PC-3 (cell line): ENCODE measurements around the gene POMT1. TPM values are rescaled to one million over a fixed set of nuclear protein-coding genes. Genes with fewer than 3 reads are reported as not detected.
A peak's percentile ranks its signal among the peaks of the same experiment; 100 is the strongest.

Experiments used
- ATAC-seq: fragments of 200-7000 bp; cut with Tn5 transposase; 2 replicates; pipeline ENCODE4 v1.9.1; 2020; ENCODE audit warnings: mild to moderate bottlenecking, moderate library complexity
- BruUV-seq: library from RNA; stranded (reverse); fragments of 400-500 nt; replicated peaks from 2 replicates; lab custom pipeline; 2021; lab: Mats Ljungman, UMichigan
- CTCF ChIA-PET: fragments of 300-600 bp; sonication (Branson Sonifier 250); formaldehyde crosslinking; loops from one replicate; lab custom pipeline; 2022; ENCODE audit warnings: antibody characterized with exemption; lab: Charles Lee
- POLR2A ChIA-PET: fragments of 300-600 bp; sonication (Branson Sonifier 250); formaldehyde crosslinking; loops from one replicate; lab custom pipeline; 2022; ENCODE audit warnings: antibody characterized with exemption; ENCODE audit not compliant: unreplicated experiment; lab: Charles Lee
- DNase-seq: peaks from one replicate; pipeline ENCODE4 v3.0.0-alpha.2; 2015
- H2AFZ ChIP-seq: fragments of 300-600 bp; sonication (generic); 2 replicates; pipeline ENCODE4 v1.6.0; 2016; ENCODE audit warnings: antibody characterized with exemption, low read length
- H3F3A ChIP-seq: fragments of 300-600 bp; sonication (generic); one replicate; pipeline ENCODE4 v1.6.0; 2017; ENCODE audit warnings: antibody characterized with exemption, low read length, control low read depth, mild to moderate bottlenecking; ENCODE audit not compliant: unreplicated experiment
- H3K27ac ChIP-seq: fragments of 300-600 bp; sonication (generic); 2 replicates; pipeline ENCODE4 v1.5.1; 2016; ENCODE audit warnings: mild to moderate bottlenecking, low read length
- H3K27me3 ChIP-seq: fragments of 300-600 bp; sonication (generic); 2 replicates; pipeline ENCODE4 v1.6.1; 2016; ENCODE audit warnings: low read length, mixed read lengths
- H3K36me3 ChIP-seq: fragments of 300-600 bp; sonication (generic); 2 replicates; pipeline ENCODE4 v1.6.1; 2016; ENCODE audit warnings: low read depth, mixed run types, low read length, mixed read lengths
- H3K4me1 ChIP-seq: fragments of 300-600 bp; sonication (generic); 2 replicates; pipeline ENCODE4 v1.5.1; 2016; ENCODE audit warnings: low read length; ENCODE audit not compliant: insufficient read depth
- H3K4me2 ChIP-seq: fragments of 300-600 bp; sonication (generic); 2 replicates; pipeline ENCODE4 v1.6.0; 2016; ENCODE audit warnings: low read length
- H3K4me3 ChIP-seq: fragments of 300-600 bp; sonication (generic); 2 replicates; pipeline ENCODE4 v1.5.1; 2016; ENCODE audit warnings: mild to moderate bottlenecking, low read length, mixed read lengths
- H3K79me2 ChIP-seq: fragments of 300-600 bp; sonication (generic); 2 replicates; pipeline ENCODE4 v1.6.1; 2017; ENCODE audit warnings: low read length, mixed read lengths
- H3K9ac ChIP-seq: fragments of 300-600 bp; sonication (generic); 2 replicates; pipeline ENCODE4 v1.6.0; 2016; ENCODE audit warnings: mild to moderate bottlenecking, low read length
- H3K9me2 ChIP-seq: fragments of 300-600 bp; sonication (generic); replicated peaks from 2 replicates; pipeline ENCODE4 v1.6.1; 2016; ENCODE audit warnings: mixed run types, low read length, mixed read lengths
- H3K9me3 ChIP-seq: fragments of 300-600 bp; sonication (generic); 2 replicates; pipeline ENCODE4 v1.6.1; 2016; ENCODE audit warnings: low read length, mixed read lengths
- H4K20me1 ChIP-seq: fragments of 300-600 bp; sonication (generic); 2 replicates; pipeline ENCODE4 v1.6.1; 2016; ENCODE audit warnings: low read length, mixed read lengths
- CTCF ChIP-seq: fragments of 300-600 bp; sonication (generic); conservative IDR thresholded peaks from 2 replicates; pipeline ENCODE4 v1.5.1; 2017; ENCODE audit warnings: antibody characterized with exemption, low read depth, mild to moderate bottlenecking, low read length
- EZH2 ChIP-seq: fragments of 300-600 bp; sonication (generic); IDR thresholded peaks from one replicate; pipeline ENCODE4 v1.6.1; 2017; ENCODE audit warnings: antibody characterized with exemption, mild to moderate bottlenecking, low read length; ENCODE audit not compliant: unreplicated experiment
- EZH2phosphoT487 ChIP-seq: fragments of 300-600 bp; sonication (generic); IDR thresholded peaks from 2 replicates; pipeline ENCODE4 v1.6.1; 2018; ENCODE audit warnings: mild to moderate bottlenecking, antibody characterized with exemption, low read length, borderline replicate concordance
- intact Hi-C: fragments of 100-400 bp; cut with micrococcal nuclease; formaldehyde crosslinking; loops from 2 replicates; pipeline ENCODE4 v1.9.0; 2023
- total RNA-seq: library from RNA; depleted of rRNA; stranded (reverse); fragments of >200 nt; gene quantifications from 2 replicates; pipeline ENCODE4 v1.2.3, GENCODE V29; 2014

Gene POMT1
- total RNA-seq, 1 experiment from 2014 or later: 24.1 TPM

DNA sequence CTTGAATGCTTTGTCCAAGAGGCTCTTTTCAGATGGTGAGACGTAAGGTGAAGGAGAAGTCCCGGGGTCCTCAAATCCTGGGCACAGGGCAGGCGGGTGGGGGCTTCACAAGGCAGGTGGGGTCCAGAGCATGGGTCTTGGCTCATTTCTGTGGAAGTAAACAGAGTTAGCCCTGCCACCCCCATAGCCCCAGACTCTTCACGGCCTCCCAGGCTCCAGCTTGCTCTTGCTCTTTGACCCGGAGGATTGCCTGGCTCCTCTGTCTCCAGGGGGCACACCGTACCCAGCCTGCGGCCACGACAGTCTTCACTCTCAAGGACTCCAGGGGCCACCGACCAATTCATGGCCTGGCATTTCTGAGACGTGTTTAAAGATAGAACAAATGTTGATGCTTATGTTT is 28.8 kb upstream of the POMT1 start:
- intact Hi-C loops: no loop called here
- Histone ChIP-seq H3K27me3 (no peaks in the 10 kb centered on the region), H4K20me1 (no peaks in the 10 kb centered on the region), H3F3A (no peaks in the 10 kb centered on the region), H3K36me3 (peaks cover 21% of the 10 kb centered on the region), H3K4me2 (no peak overlapping the region), H3K27ac (no peak overlapping the region), H3K9me3 (no peaks in the 10 kb centered on the region), H2AFZ (no peak overlapping the region), H3K4me1 (no peaks in the 10 kb centered on the region), H3K9me2 (no peaks in the 10 kb centered on the region), H3K9ac (no peak overlapping the region), H3K4me3 (no peak overlapping the region), H3K79me2 (no peaks in the 10 kb centered on the region)
- ChIA-PET CTCF (no interaction called here), POLR2A (no interaction called here)
- ATAC-seq: no peak
- TF ChIP-seq EZH2: no peak
- no peak for DNase-seq
- no TSS peak for BruUV-seq

DNA sequence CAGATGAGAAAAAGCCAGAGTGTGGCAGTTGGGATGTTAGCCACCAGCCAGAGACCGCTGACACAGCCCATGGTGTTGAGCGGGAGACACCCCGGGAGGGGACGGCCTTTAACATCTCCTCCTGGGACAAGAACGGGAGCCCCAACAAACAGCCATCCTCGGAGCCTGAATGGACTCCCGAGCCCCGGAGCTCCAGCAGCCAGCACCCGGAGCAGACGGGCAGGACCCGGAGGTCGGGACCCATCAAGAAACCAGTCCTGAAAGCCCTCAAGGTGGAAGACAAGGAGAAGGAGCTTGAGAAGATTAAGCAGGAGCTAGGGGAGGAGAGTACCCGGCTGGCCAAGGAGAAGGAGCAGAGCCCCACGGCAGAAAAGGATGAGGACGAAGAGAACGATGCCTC is 28.0 kb upstream of the POMT1 start:
- TF ChIP-seq EZH2 (no peak), EZH2phosphoT487 (no peak), CTCF (no peak)
- Histone ChIP-seq H3K79me2 (no peaks in the 10 kb centered on the region), H4K20me1 (no peaks in the 10 kb centered on the region), H3K27me3 (no peaks in the 10 kb centered on the region), H3K36me3 (peaks cover 25% of the 10 kb centered on the region), H3K4me2 (no peak overlapping the region), H3K9me2 (no peaks in the 10 kb centered on the region), H3K27ac (no peak overlapping the region), H3K4me3 (no peak overlapping the region), H2AFZ (no peak overlapping the region), H3K9me3 (no peaks in the 10 kb centered on the region), H3K9ac (no peak overlapping the region), H3F3A (no peaks in the 10 kb centered on the region), H3K4me1 (no peaks in the 10 kb centered on the region)
- intact Hi-C loops: no loop called here
- POLR2A ChIA-PET: no interaction called here
- ATAC-seq (no peak), DNase-seq (no peak)
- CTCF ChIA-PET: no interaction called here
- TSS peak; percentile 33 for BruUV-seq

DNA sequence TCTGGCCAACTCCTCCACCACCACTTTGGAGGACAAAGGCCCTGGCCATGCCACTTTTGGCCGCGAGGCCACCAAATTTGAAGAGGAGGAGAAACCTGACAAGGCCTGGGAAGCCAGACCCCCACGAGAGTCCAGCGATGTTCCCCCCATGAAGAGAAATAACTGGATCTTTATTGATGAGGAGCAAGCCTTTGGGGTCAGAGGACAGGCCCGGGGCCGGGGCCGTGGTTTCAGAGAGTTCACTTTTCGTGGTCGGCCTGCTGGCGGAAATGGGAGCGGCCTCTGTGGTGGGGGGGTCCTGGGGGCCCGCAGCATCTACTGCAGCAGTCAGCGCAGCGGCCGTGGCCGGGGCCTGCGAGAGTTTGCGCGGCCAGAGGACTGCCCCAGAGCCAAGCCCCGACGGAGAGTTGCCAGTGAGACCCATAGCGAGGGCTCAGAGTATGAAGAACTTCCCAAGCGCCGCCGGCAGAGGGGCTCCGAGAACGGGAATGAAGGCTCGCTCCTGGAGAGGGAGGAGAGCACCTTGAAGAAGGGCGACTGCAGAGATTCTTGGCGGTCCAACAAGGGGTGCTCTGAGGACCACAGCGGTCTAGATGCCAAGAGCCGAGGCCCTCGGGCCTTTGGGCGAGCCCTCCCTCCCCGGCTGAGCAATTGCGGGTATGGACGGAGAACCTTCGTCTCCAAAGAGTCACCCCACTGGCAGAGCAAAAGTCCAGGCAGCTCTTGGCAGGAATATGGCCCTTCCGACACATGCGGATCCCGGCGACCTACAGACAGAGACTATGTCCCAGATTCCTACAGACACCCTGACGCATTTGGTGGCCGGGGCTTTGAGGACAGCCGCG is 27.4 kb upstream of the POMT1 start:
- Histone ChIP-seq H3K9me2 (no peaks in the 10 kb centered on the region), H2AFZ (no peak overlapping the region), H3K79me2 (no peaks in the 10 kb centered on the region), H3K9ac (no peak overlapping the region), H3K4me2 (no peak overlapping the region), H4K20me1 (0 out of 2 replicates have a peak, but pooled peaks cover 3% of the 10 kb centered on the region), H3K27me3 (no peaks in the 10 kb centered on the region), H3K36me3 (peaks cover 31% of the 10 kb centered on the region), H3K4me1 (no peaks in the 10 kb centered on the region), H3K4me3 (no peak overlapping the region), H3K27ac (no peak overlapping the region), H3F3A (no peaks in the 10 kb centered on the region), H3K9me3 (no peaks in the 10 kb centered on the region)
- intact Hi-C loops: no loop called here
- no TSS peak for BruUV-seq
- ChIA-PET POLR2A (no interaction called here), CTCF (no interaction called here)
- TF ChIP-seq EZH2phosphoT487 (no peak), EZH2 (no peak), CTCF (no peak)
- DNase-seq: no peak
- ATAC-seq: no peak
